Immature natural killer cell (primary cell): Measurements from ENCODE around the gene BHLHE41. TPM values are rescaled to one million over a fixed set of nuclear protein-coding genes. Genes with fewer than 3 reads are reported as not detected.
A peak's percentile ranks its signal among the peaks of the same experiment; 100 is the strongest.

ENCODE experiments used
- DNase-seq, 3 donors: peaks; one replicate each; pipeline ENCODE4 v3.0.0; 2022; ENCODE audit warnings: mixed read lengths in 1 of 3
- H3K27ac Mint-ChIP-seq, 6 donors: one replicate each; pipeline ENCODE4 v1.8.0; 2020; ENCODE audit warnings: mixed read lengths in 6 of 6, mild to moderate bottlenecking in 5 of 6, inconsistent platforms in 4 of 6, moderate library complexity in 3 of 6
- H3K27me3 Mint-ChIP-seq, 3 donors: one replicate each; pipeline ENCODE4 v1.8.0; 2020 to 2021; ENCODE audit warnings: low read depth in 3 of 3, mild to moderate bottlenecking in 3 of 3, mixed read lengths in 3 of 3, moderate library complexity in 3 of 3, inconsistent platforms in 1 of 3
- H3K36me3 Mint-ChIP-seq, 3 donors: one replicate each; pipeline ENCODE4 v1.8.0; 2020; ENCODE audit warnings: mixed read lengths in 3 of 3, inconsistent platforms in 2 of 3, mild to moderate bottlenecking in 2 of 3
- H3K4me1 Mint-ChIP-seq, 2 donors: one replicate each; pipeline ENCODE4 v1.8.0; 2020; ENCODE audit warnings: inconsistent platforms in 2 of 2, mild to moderate bottlenecking in 2 of 2, mixed read lengths in 2 of 2, moderate library complexity in 1 of 2
- H3K4me3 Mint-ChIP-seq, 5 donors: one replicate each; pipeline ENCODE4 v1.8.0; 2020; ENCODE audit warnings: mild to moderate bottlenecking in 5 of 5, mixed read lengths in 5 of 5, inconsistent platforms in 3 of 5, moderate library complexity in 3 of 5
- H3K9me3 Mint-ChIP-seq, 6 donors: one replicate each; pipeline ENCODE4 v1.8.0; 2020; ENCODE audit warnings: mild to moderate bottlenecking in 6 of 6, mixed read lengths in 6 of 6, inconsistent platforms in 4 of 6, moderate library complexity in 3 of 6
- polyA plus RNA-seq, 3 donors: library from polyadenylated mRNA; unstranded; fragments of 300-500 nt; fragmentation: Illumina TruSeq; gene quantifications; one replicate each; pipeline ENCODE4 v1.2.3, GENCODE V29; 2021

Gene BHLHE41
- polyA plus RNA-seq, 3 donors from 2014 or later: not detected

GRCh38 chr12:26116829-26117715 lies 7.8 kb downstream of the BHLHE41 start:
- peaks cover 15 to 35% of the 10 kb centered on the region in 2 donors for H3K4me1 Mint-ChIP-seq
- H3K27ac Mint-ChIP-seq: no peak overlapping the region
- H3K27me3 Mint-ChIP-seq: peaks cover 11 to 28% (median 14%) of the 10 kb centered on the region in 3 donors

GRCh38 chr12:26114720-26115401 lies 10.0 kb downstream of the BHLHE41 start:
- peak overlapping the region in 1 of 6 donors; percentile 30 for H3K27ac Mint-ChIP-seq
- no peaks in the 10 kb centered on the region for H3K9me3 Mint-ChIP-seq
- peaks cover 10 to 25% of the 10 kb centered on the region in 2 donors for H3K4me1 Mint-ChIP-seq
- no peaks in the 10 kb centered on the region for H3K36me3 Mint-ChIP-seq
- no peak for DNase-seq
- peak overlapping the region; percentile 76 to 81 (median 77) for H3K4me3 Mint-ChIP-seq
- H3K27me3 Mint-ChIP-seq: peaks cover 6 to 12% (median 7%) of the 10 kb centered on the region in 3 donors

More at GRCh38 chr12:26116829-26117715, 7.8 kb downstream of the BHLHE41 start:
- DNase-seq: no peak
- Mint-ChIP-seq H3K4me3 (no peak overlapping the region), H3K36me3 (no peaks in the 10 kb centered on the region), H3K9me3 (no peaks in the 10 kb centered on the region)

GRCh38 chr12:26113853-26114719 lies 10.8 kb downstream of the BHLHE41 start:
- Mint-ChIP-seq H3K4me1 (peaks cover 10 to 25% of the 10 kb centered on the region in 2 donors), H3K36me3 (no peaks in the 10 kb centered on the region), H3K27ac (peak overlapping the region in 3 of 6 donors; percentile 10 to 37 (median 10)), H3K4me3 (peak overlapping the region; percentile 77 to 85 (median 82)), H3K27me3 (peaks cover 3 to 8% (median 7%) of the 10 kb centered on the region in 3 donors), H3K9me3 (no peaks in the 10 kb centered on the region)
- DNase-seq: peak; percentile 55 to 58 (median 57)

GRCh38 chr12:26113181-26113654 lies 11.6 kb downstream of the BHLHE41 start:
- H3K4me1 Mint-ChIP-seq: peaks cover 10 to 25% of the 10 kb centered on the region in 2 donors
- no peak for DNase-seq
- H3K27ac Mint-ChIP-seq: no peak overlapping the region
- H3K9me3 Mint-ChIP-seq: no peaks in the 10 kb centered on the region
- H3K27me3 Mint-ChIP-seq: peaks cover 3 to 12% (median 9%) of the 10 kb centered on the region in 3 donors
- no peaks in the 10 kb centered on the region for H3K36me3 Mint-ChIP-seq
- H3K4me3 Mint-ChIP-seq: peak overlapping the region; percentile 68 to 85 (median 82)

- Mint-ChIP-seq H3K4me1 (peaks cover 10 to 25% of the 10 kb centered on the region in 2 donors), H3K27me3 (peaks cover 3 to 12% (median 9%) of the 10 kb centered on the region in 3 donors), H3K4me3 (peak overlapping the region in 4 of 5 donors; percentile 53 to 84 (median 72)), H3K36me3 (no peaks in the 10 kb centered on the region), H3K27ac (no peak overlapping the region), H3K9me3 (no peaks in the 10 kb centered on the region)
- no peak for DNase-seq
Observed at GRCh38 chr12:26112703-26113147, 12.1 kb downstream of the BHLHE41 start.

- no peaks in the 10 kb centered on the region for H3K36me3 Mint-ChIP-seq
- H3K4me1 Mint-ChIP-seq: peaks cover 10 to 25% of the 10 kb centered on the region in 2 donors
- H3K27ac Mint-ChIP-seq: no peak overlapping the region
- H3K9me3 Mint-ChIP-seq: no peaks in the 10 kb centered on the region
- peak overlapping the region in 2 of 5 donors; percentile 61 to 84 for H3K4me3 Mint-ChIP-seq
- peaks cover 3 to 12% (median 9%) of the 10 kb centered on the region in 3 donors for H3K27me3 Mint-ChIP-seq
- no peak for DNase-seq
Observed at GRCh38 chr12:26112232-26112631, 12.6 kb downstream of the BHLHE41 start.

- Mint-ChIP-seq H3K4me1 (peaks cover 10 to 18% of the 10 kb centered on the region in 2 donors), H3K27me3 (peaks cover 3 to 13% (median 11%) of the 10 kb centered on the region in 3 donors), H3K4me3 (no peak overlapping the region), H3K27ac (no peak overlapping the region), H3K9me3 (no peaks in the 10 kb centered on the region), H3K36me3 (no peaks in the 10 kb centered on the region)
- no peak for DNase-seq
Observed at GRCh38 chr12:26109343-26109881, 15.4 kb downstream of the BHLHE41 start.

- H3K4me1 Mint-ChIP-seq: peaks cover 10 to 17% of the 10 kb centered on the region in 2 donors
- no peak for DNase-seq
- no peak overlapping the region for H3K27ac Mint-ChIP-seq
- H3K9me3 Mint-ChIP-seq: no peaks in the 10 kb centered on the region
- no peaks in the 10 kb centered on the region for H3K36me3 Mint-ChIP-seq
- peaks cover 3 to 13% (median 11%) of the 10 kb centered on the region in 3 donors for H3K27me3 Mint-ChIP-seq
- H3K4me3 Mint-ChIP-seq: no peak overlapping the region
Observed at GRCh38 chr12:26108915-26109314, 15.9 kb downstream of the BHLHE41 start.

GRCh38 chr12:26106347-26106746 lies 18.5 kb downstream of the BHLHE41 start:
- Mint-ChIP-seq H3K27ac (no peak overlapping the region), H3K27me3 (peaks cover 1 to 13% (median 4%) of the 10 kb centered on the region in 3 donors), H3K4me1 (no peaks in the 10 kb centered on the region), H3K36me3 (no peaks in the 10 kb centered on the region), H3K9me3 (no peaks in the 10 kb centered on the region), H3K4me3 (no peak overlapping the region)
- no peak for DNase-seq

- H3K27me3 Mint-ChIP-seq: peaks cover 2 to 9% (median 4%) of the 10 kb centered on the region in 3 donors
Observed at GRCh38 chr12:26102953-26103352, 21.9 kb downstream of the BHLHE41 start.

GRCh38 chr12:26101763-26102162 lies 23.1 kb downstream of the BHLHE41 start:
- Mint-ChIP-seq H3K4me3 (no peak overlapping the region), H3K27me3 (peaks cover 2 to 9% (median 4%) of the 10 kb centered on the region in 3 donors), H3K27ac (no peak overlapping the region), H3K9me3 (no peaks in the 10 kb centered on the region), H3K4me1 (no peaks in the 10 kb centered on the region), H3K36me3 (no peaks in the 10 kb centered on the region)
- no peak for DNase-seq

More at GRCh38 chr12:26102953-26103352, 21.9 kb downstream of the BHLHE41 start:
- Mint-ChIP-seq H3K4me3 (no peak overlapping the region), H3K27ac (no peak overlapping the region), H3K4me1 (no peaks in the 10 kb centered on the region), H3K36me3 (no peaks in the 10 kb centered on the region), H3K9me3 (no peaks in the 10 kb centered on the region)
- DNase-seq: no peak

GRCh38 chr12:26101350-26101734 lies 23.5 kb downstream of the BHLHE41 start:
- no peak overlapping the region for H3K4me3 Mint-ChIP-seq

More at GRCh38 chr12:26101350-26101734, 23.5 kb downstream of the BHLHE41 start:
- Mint-ChIP-seq H3K27me3 (peaks cover 2 to 8% (median 4%) of the 10 kb centered on the region in 3 donors), H3K27ac (no peak overlapping the region), H3K4me1 (no peaks in the 10 kb centered on the region), H3K36me3 (no peaks in the 10 kb centered on the region), H3K9me3 (no peaks in the 10 kb centered on the region)
- no peak for DNase-seq
